ENCODE data around the gene MAFG. TPM values are rescaled to one million over a fixed set of nuclear protein-coding genes. Genes with fewer than 3 reads are reported as not detected.

Gene MAFG
- total RNA-seq, 1 experiment from 2014 or later: 29.1 TPM

DNA sequence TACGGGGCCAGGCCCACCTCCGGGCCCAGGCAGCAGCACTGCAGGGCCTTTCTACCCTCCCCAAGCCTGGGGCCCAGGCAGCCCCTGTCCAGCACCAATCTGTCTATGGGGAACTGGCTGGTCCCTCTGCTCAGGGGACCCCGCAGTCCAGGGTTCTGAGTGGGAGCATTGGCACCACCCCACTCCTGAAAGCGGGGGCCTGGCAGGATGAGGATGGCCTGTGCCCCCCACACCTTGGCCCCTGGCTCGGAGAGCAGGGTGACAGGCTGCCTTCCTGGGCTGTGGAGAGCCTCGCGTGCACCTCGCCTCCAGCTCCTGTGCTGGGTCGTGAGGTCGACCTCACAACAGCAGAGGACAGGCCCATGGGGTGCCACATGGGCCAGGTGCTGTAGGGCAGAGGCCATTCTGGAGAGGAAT, 24.1 kb downstream of the MAFG start:
- ChIA-PET POLR2A (interaction anchor here (0.6 kb wide), 1 partner anchor 12 kb away, joined by 4 read pairs; the partner anchor contains the start of genes ALYREF and ANAPC11), CTCF (no interaction called here)
- Histone ChIP-seq H3K4me1 (no peaks in the 10 kb centered on the region; the same call in 1 of the 2 replicates), H3K27me3 (replicated peaks; ENCODE audit: control insufficient read depth, insufficient read depth, low read length) (no peaks in the 10 kb centered on the region), H3K4me3 (ENCODE audit: low read depth, low read length) (no peak overlapping the region), H3K36me3 (ENCODE audit: control insufficient read depth, insufficient read depth, low read length) (peaks cover 9% of the 10 kb centered on the region; the same call in 1 of the 2 replicates), H3K9me3 (no peaks in the 10 kb centered on the region)
- no peaks in the 10 kb centered on the region for H3K27me3 Mint-ChIP-seq (ENCODE audit: insufficient read depth, unreplicated experiment)
- DNase-seq: no peak
- intact Hi-C loops (cut with micrococcal nuclease; ENCODE audit: unreplicated experiment): no loop called here
- no peaks in the 10 kb centered on the region for H3K9me3 Mint-ChIP-seq (ENCODE audit: unreplicated experiment)
- H3K4me1 Mint-ChIP-seq (ENCODE audit: low read depth, unreplicated experiment): peaks cover 7% of the 10 kb centered on the region
- TF ChIP-seq, protein P1, sequence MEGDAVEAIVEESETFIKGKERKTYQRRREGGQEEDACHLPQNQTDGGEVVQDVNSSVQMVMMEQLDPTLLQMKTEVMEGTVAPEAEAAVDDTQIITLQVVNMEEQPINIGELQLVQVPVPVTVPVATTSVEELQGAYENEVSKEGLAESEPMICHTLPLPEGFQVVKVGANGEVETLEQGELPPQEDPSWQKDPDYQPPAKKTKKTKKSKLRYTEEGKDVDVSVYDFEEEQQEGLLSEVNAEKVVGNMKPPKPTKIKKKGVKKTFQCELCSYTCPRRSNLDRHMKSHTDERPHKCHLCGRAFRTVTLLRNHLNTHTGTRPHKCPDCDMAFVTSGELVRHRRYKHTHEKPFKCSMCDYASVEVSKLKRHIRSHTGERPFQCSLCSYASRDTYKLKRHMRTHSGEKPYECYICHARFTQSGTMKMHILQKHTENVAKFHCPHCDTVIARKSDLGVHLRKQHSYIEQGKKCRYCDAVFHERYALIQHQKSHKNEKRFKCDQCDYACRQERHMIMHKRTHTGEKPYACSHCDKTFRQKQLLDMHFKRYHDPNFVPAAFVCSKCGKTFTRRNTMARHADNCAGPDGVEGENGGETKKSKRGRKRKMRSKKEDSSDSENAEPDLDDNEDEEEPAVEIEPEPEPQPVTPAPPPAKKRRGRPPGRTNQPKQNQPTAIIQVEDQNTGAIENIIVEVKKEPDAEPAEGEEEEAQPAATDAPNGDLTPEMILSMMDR (IDR thresholded peaks at IDR 0.05; ENCODE audit: insufficient read depth in 1 of 2, low read depth in 1 of 2, low read length in 1 of 2, severe bottlenecking in 1 of 2, unreplicated experiment in 1 of 2): no peak
- no peak overlapping the region for H3K4me3 Mint-ChIP-seq (ENCODE audit: unreplicated experiment)
- H3K27ac Mint-ChIP-seq (ENCODE audit: unreplicated experiment): no peak overlapping the region
- no TSS peak for BruUV-seq (replicated peaks)
- H3K36me3 Mint-ChIP-seq (ENCODE audit: insufficient read depth, unreplicated experiment): peaks cover 89% of the 10 kb centered on the region

DNA sequence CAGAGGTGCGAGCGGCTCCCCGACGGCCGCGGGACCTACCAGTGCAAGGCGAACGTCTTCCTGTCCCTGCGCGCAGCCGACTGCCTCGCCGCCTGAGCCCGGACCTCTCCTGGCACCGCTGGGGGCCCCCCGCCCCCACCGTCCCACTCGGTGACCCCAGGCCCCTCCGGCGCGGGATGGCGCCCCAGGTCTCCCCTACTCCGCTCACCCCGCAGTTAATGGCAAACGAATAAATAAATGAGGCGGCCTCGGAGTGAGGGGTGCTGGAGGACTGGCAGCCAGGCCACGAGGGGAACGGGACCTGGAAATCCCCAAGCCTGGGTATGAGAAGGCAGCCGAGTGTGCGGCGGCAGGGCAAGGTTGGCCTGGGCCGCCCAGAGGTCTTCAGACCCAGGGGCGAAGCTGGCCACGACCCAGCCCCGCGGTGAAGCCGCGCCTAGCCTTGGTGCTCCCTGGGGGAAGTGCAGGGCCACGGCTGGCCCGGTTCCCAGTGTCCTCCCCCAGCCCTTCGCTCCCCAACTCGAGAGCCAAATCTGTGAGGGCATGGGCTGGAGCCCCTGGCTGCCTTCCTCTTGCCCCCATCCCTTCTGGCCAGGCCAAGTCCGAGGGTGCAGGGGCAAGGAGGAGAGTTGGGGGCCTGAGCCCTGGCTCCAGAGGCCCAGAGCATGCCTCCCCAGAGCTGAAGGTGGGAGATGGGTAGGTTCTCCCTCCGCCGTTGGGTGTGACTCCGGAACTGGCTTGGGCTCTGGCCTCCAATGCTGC, 24.7 kb downstream of the MAFG start:
- no peak overlapping the region for H3K27ac Mint-ChIP-seq (ENCODE audit: unreplicated experiment)
- no peaks in the 10 kb centered on the region for H3K9me3 ChIP-seq

DNA sequence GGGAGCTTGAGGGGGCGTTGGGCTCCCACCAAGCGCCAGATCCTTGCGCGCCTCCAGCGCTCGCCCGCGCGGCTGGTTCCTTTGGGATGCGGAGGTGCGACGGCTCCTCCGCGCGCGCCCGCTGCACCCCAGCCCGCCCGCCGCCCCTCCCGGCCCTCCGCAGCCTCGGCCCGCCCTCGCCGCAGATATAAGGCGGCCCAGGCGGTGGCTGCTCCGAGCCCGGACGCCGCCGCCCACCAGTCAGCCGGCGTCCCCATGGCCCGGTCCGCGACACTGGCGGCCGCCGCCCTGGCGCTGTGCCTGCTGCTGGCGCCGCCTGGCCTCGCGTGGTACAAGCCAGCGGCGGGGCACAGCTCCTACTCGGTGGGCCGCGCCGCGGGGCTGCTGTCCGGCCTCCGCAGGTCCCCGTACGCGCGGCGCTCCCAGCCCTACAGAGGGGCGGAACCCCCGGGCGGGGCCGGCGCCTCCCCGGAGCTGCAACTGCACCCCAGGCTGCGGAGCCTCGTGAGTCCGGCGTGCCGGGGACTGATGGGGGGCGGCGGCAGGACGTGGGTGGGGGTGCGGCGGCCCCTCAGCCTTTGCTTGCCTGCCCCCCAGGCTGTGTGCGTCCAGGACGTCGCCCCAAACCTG, 25.4 kb downstream of the MAFG start, which contains the start of gene NPB:
Gene NPB (plus strand): TSS at position 216 of the 630 bp plus-strand sequence. CDS start 40 bp downstream, at position 256.
- Histone ChIP-seq H3K4me1 (peaks cover 5% of the 10 kb centered on the region; the same call in 1 of the 2 replicates), H3K36me3 (ENCODE audit: control insufficient read depth, insufficient read depth, low read length) (peaks cover 5% of the 10 kb centered on the region; the same call in 1 of the 2 replicates), H3K9me3 (no peaks in the 10 kb centered on the region), H3K27me3 (replicated peaks; ENCODE audit: control insufficient read depth, insufficient read depth, low read length) (no peaks in the 10 kb centered on the region), H3K4me3 (ENCODE audit: low read depth, low read length) (peak within 1 kb of the TSS; percentile 17)
- intact Hi-C loops (cut with micrococcal nuclease; ENCODE audit: unreplicated experiment): no loop called here
- Mint-ChIP-seq H3K4me1 (ENCODE audit: low read depth, unreplicated experiment) (peaks cover 7% of the 10 kb centered on the region), H3K27ac (ENCODE audit: unreplicated experiment) (no peak within 1 kb of the TSS), H3K4me3 (ENCODE audit: unreplicated experiment) (peak within 1 kb of the TSS; percentile 37), H3K9me3 (ENCODE audit: unreplicated experiment) (no peaks in the 10 kb centered on the region), H3K27me3 (ENCODE audit: insufficient read depth, unreplicated experiment) (no peaks in the 10 kb centered on the region), H3K36me3 (ENCODE audit: insufficient read depth, unreplicated experiment) (peaks cover 86% of the 10 kb centered on the region)
- DNase-seq: peak in 1 of 2 experiments; percentile 30
- ChIA-PET POLR2A (interaction anchor here (0.6 kb wide), 1 partner anchor 42 kb away, joined by 4 read pairs; no protein-coding TSS in a partner anchor), CTCF (no interaction called here)
- TF ChIP-seq, protein P1 (IDR thresholded peaks at IDR 0.05; ENCODE audit: insufficient read depth in 1 of 2, low read depth in 1 of 2, low read length in 1 of 2, severe bottlenecking in 1 of 2, unreplicated experiment in 1 of 2): no peak
- BruUV-seq (replicated peaks): no TSS peak

More for the DNA sequence above, 24.7 kb downstream of the MAFG start:
- H3K4me3 Mint-ChIP-seq (ENCODE audit: unreplicated experiment): peak overlapping the region; percentile 37
- H3K9me3 Mint-ChIP-seq (ENCODE audit: unreplicated experiment): no peaks in the 10 kb centered on the region
- BruUV-seq (replicated peaks): no TSS peak
- Histone ChIP-seq H3K4me3 (ENCODE audit: low read depth, low read length) (no peak overlapping the region), H3K4me1 (peaks cover 4% of the 10 kb centered on the region; the same call in 1 of the 2 replicates), H3K27me3 (replicated peaks; ENCODE audit: control insufficient read depth, insufficient read depth, low read length) (no peaks in the 10 kb centered on the region), H3K36me3 (ENCODE audit: control insufficient read depth, insufficient read depth, low read length) (peaks cover 7% of the 10 kb centered on the region; the same call in 1 of the 2 replicates)
- CTCF ChIA-PET: no interaction called here
- intact Hi-C loops (cut with micrococcal nuclease; ENCODE audit: unreplicated experiment): no loop called here
- peaks cover 89% of the 10 kb centered on the region for H3K36me3 Mint-ChIP-seq (ENCODE audit: insufficient read depth, unreplicated experiment)
- no peaks in the 10 kb centered on the region for H3K27me3 Mint-ChIP-seq (ENCODE audit: insufficient read depth, unreplicated experiment)
- peaks cover 7% of the 10 kb centered on the region for H3K4me1 Mint-ChIP-seq (ENCODE audit: low read depth, unreplicated experiment)
- DNase-seq: peak in 1 of 2 experiments; percentile 23
- POLR2A ChIA-PET: interaction anchor here (0.6 kb wide), 1 partner anchor 11 kb away, joined by 4 read pairs; the partner anchor contains the start of genes ALYREF and ANAPC11
- TF ChIP-seq, protein P1 (IDR thresholded peaks at IDR 0.05; ENCODE audit: insufficient read depth in 1 of 2, low read depth in 1 of 2, low read length in 1 of 2, severe bottlenecking in 1 of 2, unreplicated experiment in 1 of 2): no peak
